WTC11 (cell line): ENCODE measurements around the gene PCSK4. TPM values are rescaled to one million over a fixed set of nuclear protein-coding genes. Genes with fewer than 3 reads are reported as not detected.

Source experiments
- ATAC-seq: fragments of 200-7000 bp; cut with Tn5 transposase; 2 replicates; pipeline ENCODE4 v1.10.0; 2021; ENCODE audit warnings: mild to moderate bottlenecking, moderate library complexity
- CTCF ChIA-PET: fragments of 300-600 bp; sonication (Branson Sonifier 250); formaldehyde crosslinking; loops from one replicate; lab custom pipeline; 2021; ENCODE audit warnings: antibody characterized with exemption; lab: Charles Lee
- POLR2A ChIA-PET: fragments of 350-600 bp; sonication (Branson Sonifier 250); formaldehyde crosslinking; loops from one replicate; lab custom pipeline; 2021; ENCODE audit warnings: antibody characterized with exemption; lab: Charles Lee
- DNase-seq: peaks from one replicate; pipeline ENCODE4 v3.0.0; 2021; ENCODE audit warnings: low spot score
- H3K27ac Mint-ChIP-seq: 2 replicates; pipeline ENCODE4 v1.8.0; 2021; ENCODE audit warnings: mixed read lengths
- H3K27me3 Mint-ChIP-seq: 2 replicates; pipeline ENCODE4 v1.8.0; 2021; ENCODE audit warnings: low read depth, mild to moderate bottlenecking, moderate library complexity, mixed read lengths
- H3K36me3 Mint-ChIP-seq: 2 replicates; pipeline ENCODE4 v1.8.0; 2021; ENCODE audit warnings: mixed read lengths
- H3K4me1 Mint-ChIP-seq: 2 replicates; pipeline ENCODE4 v1.8.0; 2022; ENCODE audit warnings: mixed read lengths
- H3K4me3 Mint-ChIP-seq: 2 replicates; pipeline ENCODE4 v1.8.0; 2021; ENCODE audit warnings: mild to moderate bottlenecking, moderate library complexity, mixed read lengths
- H3K9me3 Mint-ChIP-seq: 2 replicates; pipeline ENCODE4 v1.8.0; 2021; ENCODE audit warnings: mixed read lengths
- ATF3 ChIP-seq: sonication (generic); formaldehyde crosslinking; conservative IDR thresholded peaks from 2 replicates; pipeline ENCODE4 v1.8.1; 2022; ENCODE audit warnings: mild to moderate bottlenecking, missing genetic modification reagents
- ATF6 ChIP-seq: sonication (generic); formaldehyde crosslinking; IDR thresholded peaks from 2 replicates; pipeline ENCODE4 v1.8.1; 2023; ENCODE audit warnings: mild to moderate bottlenecking, missing genetic modification reagents
- CDX4 ChIP-seq: fragments of 250-450 bp; sonication (Bioruptor Pico); IDR thresholded peaks from 2 replicates; pipeline ENCODE4 v1.9.0; 2021; ENCODE audit warnings: moderate library complexity, mild to moderate bottlenecking, inconsistent platforms, borderline replicate concordance
- CTCF ChIP-seq: fragments of 200-600 bp; IDR thresholded peaks from 2 replicates; pipeline ENCODE4 v1.8.0; 2022; ENCODE audit warnings: antibody characterized with exemption
- FOXP4 ChIP-seq: sonication (generic); formaldehyde crosslinking; IDR thresholded peaks from 2 replicates; pipeline ENCODE4 v1.8.0; 2022; ENCODE audit warnings: mild to moderate bottlenecking, missing genetic modification reagents
- GABPB1 ChIP-seq: sonication (generic); formaldehyde crosslinking; IDR thresholded peaks from 2 replicates; pipeline ENCODE4 v1.8.1; 2023; ENCODE audit warnings: mild to moderate bottlenecking, missing genetic modification reagents
- GTF2I ChIP-seq: fragments of 250-450 bp; sonication (Bioruptor Pico); conservative IDR thresholded peaks from 2 replicates; pipeline ENCODE4 v1.4.0; 2021; ENCODE audit warnings: mild to moderate bottlenecking
- IRF2 ChIP-seq: sonication (generic); formaldehyde crosslinking; IDR thresholded peaks from 2 replicates; pipeline ENCODE4 v1.8.0; 2022; ENCODE audit warnings: low read depth, missing genetic modification reagents, borderline replicate concordance
- MXD4 ChIP-seq: fragments of 250-450 bp; sonication (Bioruptor Pico); IDR thresholded peaks from 2 replicates; pipeline ENCODE4 v1.8.0; 2021; ENCODE audit warnings: mild to moderate bottlenecking, moderate library complexity, borderline replicate concordance
- MYBL2 ChIP-seq: sonication (generic); formaldehyde crosslinking; IDR thresholded peaks from 2 replicates; pipeline ENCODE4 v1.8.1; 2023; ENCODE audit warnings: mild to moderate bottlenecking, moderate library complexity, missing genetic modification reagents
- OVOL2 ChIP-seq: fragments of 250-450 bp; sonication (Bioruptor Pico); IDR thresholded peaks from 2 replicates; pipeline ENCODE4 v1.9.0; 2021; ENCODE audit warnings: mild to moderate bottlenecking, borderline replicate concordance
- PRRX2 ChIP-seq: fragments of 250-450 bp; sonication (Bioruptor Pico); IDR thresholded peaks from 2 replicates; pipeline ENCODE4 v1.8.0; 2021; ENCODE audit warnings: mild to moderate bottlenecking
- SMAD3 ChIP-seq: sonication (generic); formaldehyde crosslinking; IDR thresholded peaks from 2 replicates; pipeline ENCODE4 v1.8.0; 2022; ENCODE audit warnings: missing genetic modification reagents, mild to moderate bottlenecking, borderline replicate concordance
- TP53 ChIP-seq: sonication (generic); formaldehyde crosslinking; IDR thresholded peaks from 2 replicates; pipeline ENCODE4 v1.8.1; 2023; ENCODE audit warnings: mild to moderate bottlenecking, missing genetic modification reagents
- USF2 ChIP-seq: sonication (generic); formaldehyde crosslinking; IDR thresholded peaks from 2 replicates; pipeline ENCODE4 v1.8.1; 2023; ENCODE audit warnings: mild to moderate bottlenecking, missing genetic modification reagents, moderate library complexity
- ZNF121 ChIP-seq: sonication (generic); formaldehyde crosslinking; IDR thresholded peaks from 2 replicates; pipeline ENCODE4 v1.8.0; 2023; ENCODE audit warnings: missing genetic modification reagents
- ZNF416 ChIP-seq: fragments of 250-450 bp; sonication (Bioruptor Pico); IDR thresholded peaks from 2 replicates; pipeline ENCODE4 v1.9.0; 2021; ENCODE audit warnings: mild to moderate bottlenecking, inconsistent platforms
- ZNF423 ChIP-seq: fragments of 250-450 bp; sonication (Bioruptor Pico); IDR thresholded peaks from 2 replicates; pipeline ENCODE4 v2.1.2; 2022; ENCODE audit warnings: mild to moderate bottlenecking, moderate library complexity
- ZSCAN18 ChIP-seq: fragments of 250-450 bp; sonication (Bioruptor Pico); IDR thresholded peaks from 2 replicates; pipeline ENCODE4 v2.1.2; 2022; ENCODE audit warnings: mild to moderate bottlenecking, moderate library complexity
- total RNA-seq: library from RNA; stranded (reverse); gene quantifications from 3 replicates; pipeline ENCODE4 v1.2.3, GENCODE V29; 2021

PCSK4 gene
- total RNA-seq, 1 experiment from 2014 or later = 22.4 TPM

GRCh38 chr19:1514295-1514661 lies 24.1 kb upstream of the PCSK4 start:
- ATAC-seq (no peak), DNase-seq (no peak)
- H3K36me3 Mint-ChIP-seq = no peaks in the 10 kb centered on the region
- H3K4me1 Mint-ChIP-seq = no peaks in the 10 kb centered on the region
- peaks cover 14% of the 10 kb centered on the region for H3K9me3 Mint-ChIP-seq
- TF ChIP-seq ZSCAN18 (CRISPR knock-in tag) = no peak
- TF ChIP-seq, all 79 proteins: peak for 0
- H3K27ac Mint-ChIP-seq = no peak overlapping the region
- H3K4me3 Mint-ChIP-seq = peak overlapping the region; percentile 36; the same call in 1 of the 2 replicates
- peaks cover 43% of the 10 kb centered on the region for H3K27me3 Mint-ChIP-seq
- ChIA-PET CTCF (interaction anchor here (0.7 to 1.8 kb wide), 7 partner anchors 9 to 1099 kb away, joined by 3 to 8 read pairs (median 4); partner anchors contain the start of gene PLK5), POLR2A (no interaction called here)

GRCh38 chr19:1513499-1514294 lies 23.5 kb upstream of the PCSK4 start:
- ATAC-seq (peak; percentile 49), DNase-seq (peak; percentile 74)
- Mint-ChIP-seq H3K27ac (no peak overlapping the region), H3K9me3 (peaks cover 14% of the 10 kb centered on the region), H3K27me3 (peaks cover 49% of the 10 kb centered on the region), H3K4me1 (no peaks in the 10 kb centered on the region), H3K4me3 (peak overlapping the region; percentile 36), H3K36me3 (no peaks in the 10 kb centered on the region)
- ChIA-PET POLR2A (no interaction called here), CTCF (interaction anchor here (0.5 to 1.8 kb wide), 6 partner anchors 10 to 1100 kb away, joined by 3 to 8 read pairs (median 4); partner anchors contain the start of gene PLK5)
- TF ChIP-seq GTF2I (CRISPR knock-in tag) (0 out of 2 replicates have a peak, but pooled peaks have one; percentile 11), OVOL2 (CRISPR knock-in tag) (no peak), CTCF (peak; percentile 77)

- Mint-ChIP-seq H3K36me3 (no peaks in the 10 kb centered on the region), H3K9me3 (peaks cover 9% of the 10 kb centered on the region), H3K27me3 (peaks cover 46% of the 10 kb centered on the region), H3K4me3 (peak within 1 kb of the TSS; percentile 57), H3K27ac (no peak within 1 kb of the TSS), H3K4me1 (no peaks in the 10 kb centered on the region)
- ChIA-PET POLR2A (interaction anchor here (0.7 kb wide), 1 partner anchor 23 kb away, joined by 3 read pairs; the partner anchor contains the start of gene PCSK4), CTCF (interaction anchor here (0.5 to 1.2 kb wide), 2 partner anchors 33 kb away, joined by 3 to 4 read pairs; no protein-coding TSS in a partner anchor)
- peak; percentile 22 for ATAC-seq
- DNase-seq = peak; percentile 45
- no peak for TF ChIP-seq GABPB1 (CRISPR knock-in tag)
- TF ChIP-seq ZNF423 (CRISPR knock-in tag) = 0 out of 2 replicates have a peak, but pooled peaks have one; percentile 23
- no peak for TF ChIP-seq PRRX2 (CRISPR knock-in tag)
- TF ChIP-seq USF2 (CRISPR knock-in tag) = no peak
- no peak for TF ChIP-seq ATF3
- no peak for TF ChIP-seq SMAD3 (CRISPR knock-in tag)
- TF ChIP-seq MYBL2 (CRISPR knock-in tag) = 0 out of 2 replicates have a peak, but pooled peaks have one; percentile 5
- no peak for TF ChIP-seq IRF2 (CRISPR knock-in tag)
- TF ChIP-seq ATF6 (CRISPR knock-in tag) = no peak
- TF ChIP-seq MXD4 (CRISPR knock-in tag) = no peak
- TF ChIP-seq ZNF121 (CRISPR knock-in tag) = peak; percentile 80; the same call in 1 of the 2 replicates
- TF ChIP-seq OVOL2 (CRISPR knock-in tag) = no peak
- no peak for TF ChIP-seq CDX4 (CRISPR knock-in tag)
- TF ChIP-seq GTF2I (CRISPR knock-in tag) = peak; percentile 64; the same call in 1 of the 2 replicates
- no peak for TF ChIP-seq ZNF416 (CRISPR knock-in tag)
- no peak for TF ChIP-seq TP53 (CRISPR knock-in tag)
- TF ChIP-seq FOXP4 (CRISPR knock-in tag) = 0 out of 2 replicates have a peak, but pooled peaks have one; percentile 8
Measured at GRCh38 chr19:1512671-1513498, 22.7 kb upstream of the PCSK4 start, which contains the start of gene ADAMTSL5. TSS of gene ADAMTSL5 (minus strand) at chr19:1513019. CDS start at chr19:1510943, 2,076 bp downstream.
